ENCODE results near the gene LGALS4. TPM values are rescaled to one million over a fixed set of nuclear protein-coding genes. Genes with fewer than 3 reads are reported as not detected.
"Not testable (repeated sequence)": the region's sequence is repeated elsewhere in the genome, so short reads cannot be mapped to it uniquely, and the experiment has no call there.

Gene LGALS4
- total and polyA plus RNA-seq, 2 experiments from 2014 or later: 0.19 TPM; not detected in 1

DNA sequence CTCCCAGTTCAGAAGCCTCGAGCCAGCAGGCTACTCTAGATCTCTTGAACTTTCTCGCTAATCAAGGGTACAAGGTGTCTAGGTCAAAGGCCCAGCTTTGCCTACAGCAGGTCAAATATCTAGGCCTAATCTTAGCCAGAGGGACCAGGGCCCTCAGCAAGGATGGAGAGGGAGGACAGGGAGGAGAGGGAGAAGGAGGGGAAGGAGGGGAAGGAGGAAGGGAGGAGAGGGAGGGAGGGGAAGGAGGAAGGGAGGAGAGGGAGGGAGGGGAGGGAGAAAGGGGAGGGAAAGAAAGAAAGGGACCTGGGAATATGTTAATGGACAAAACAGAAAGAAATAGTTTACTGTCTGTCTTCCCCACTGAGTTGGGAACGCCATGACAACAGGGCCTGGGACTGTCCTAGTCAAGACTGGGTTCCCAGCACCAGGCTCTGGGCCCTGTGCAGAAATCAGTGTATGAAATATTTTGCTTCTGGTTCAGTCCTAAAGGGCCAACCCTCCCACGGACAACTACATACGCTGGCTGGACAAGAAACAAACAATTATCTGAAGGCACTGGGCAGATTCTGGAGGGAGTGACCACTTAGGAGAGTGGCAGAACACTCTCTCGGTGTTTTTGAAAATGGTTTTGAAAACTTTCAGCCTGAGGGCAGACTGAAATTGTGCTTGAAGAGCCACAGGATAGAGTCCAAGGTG, 14.3 kb upstream of the LGALS4 start:
- H2AFZ ChIP-seq: no peak overlapping the region
- no peak for DNase-seq
- 75 to 84% methylated on average over 6 of the region's 6 CpGs for WGBS, 2 experiments (ENCODE audit: low coverage in 1 of 2, low lambda C conversion rate in 2 of 2, missing lambda C conversion rate in 2 of 2)
- no peak overlapping the region for H3K4me3 ChIP-seq
- no peak for TF ChIP-seq EZH2phosphoT487 (IDR thresholded peaks at IDR 0.05; ENCODE audit: insufficient read depth, low read depth)
- TF ChIP-seq EZH2 (IDR thresholded peaks at IDR 0.05; ENCODE audit: insufficient read depth, poor library complexity, severe bottlenecking): no peak
- H3K27me3 ChIP-seq (replicated peaks; ENCODE audit: insufficient read depth): no peaks in the 10 kb centered on the region
- no peaks in the 10 kb centered on the region for H3K36me3 ChIP-seq (ENCODE audit: low read depth)
- no peaks in the 10 kb centered on the region for H3K9me3 ChIP-seq (ENCODE audit: low read depth)
- no peak overlapping the region for H3K9ac ChIP-seq
- no peaks in the 10 kb centered on the region for H3K9me2 ChIP-seq (ENCODE audit: insufficient read depth)
- H3K79me2 ChIP-seq (ENCODE audit: insufficient read depth): 0 out of 2 replicates have a peak, but pooled peaks cover 6% of the 10 kb centered on the region
- H3K27ac ChIP-seq: no peak overlapping the region
- in situ Hi-C loops (cut with MboI): no loop called here
- peaks cover 20% of the 10 kb centered on the region for H3F3A ChIP-seq (ENCODE audit: insufficient read depth)
- H4K20me1 ChIP-seq (ENCODE audit: insufficient read depth): no peaks in the 10 kb centered on the region
- no peak overlapping the region for H3K4me2 ChIP-seq (ENCODE audit: unreplicated experiment)
- peaks cover 23% of the 10 kb centered on the region for H3K4me1 ChIP-seq (ENCODE audit: insufficient read depth)

- H3K4me3 ChIP-seq; H3K27ac ChIP-seq; H3K9me2 ChIP-seq (ENCODE audit: insufficient read depth); in situ Hi-C loops (cut with MboI); H3K9ac ChIP-seq; DNase-seq; H3K9me3 ChIP-seq (ENCODE audit: low read depth); H4K20me1 ChIP-seq (ENCODE audit: insufficient read depth); H2AFZ ChIP-seq; H3K4me2 ChIP-seq (ENCODE audit: unreplicated experiment); H3K79me2 ChIP-seq (ENCODE audit: insufficient read depth); H3K27me3 ChIP-seq (replicated peaks; ENCODE audit: insufficient read depth); H3K36me3 ChIP-seq (ENCODE audit: low read depth): not testable (repeated sequence)
- H3F3A ChIP-seq (ENCODE audit: insufficient read depth): peaks cover 16% of the 10 kb centered on the region
- WGBS, 2 experiments (ENCODE audit: low coverage in 1 of 2, low lambda C conversion rate in 2 of 2, missing lambda C conversion rate in 2 of 2): 80 to 81% methylated on average over 7 of the region's 7 CpGs
- H3K4me1 ChIP-seq (ENCODE audit: insufficient read depth): peaks cover 21% of the 10 kb centered on the region
Observed at GRCh38 chr19:38825936-38826335, 13.2 kb upstream of the LGALS4 start.

- H3K27ac ChIP-seq; H3K36me3 ChIP-seq (ENCODE audit: low read depth); H3K4me2 ChIP-seq (ENCODE audit: unreplicated experiment); H3K9me2 ChIP-seq (ENCODE audit: insufficient read depth); H3K9ac ChIP-seq; H3K27me3 ChIP-seq (replicated peaks; ENCODE audit: insufficient read depth); H2AFZ ChIP-seq; H3K4me1 ChIP-seq (ENCODE audit: insufficient read depth); DNase-seq; H3K79me2 ChIP-seq (ENCODE audit: insufficient read depth); H3K9me3 ChIP-seq (ENCODE audit: low read depth); in situ Hi-C loops (cut with MboI); H3K4me3 ChIP-seq; H4K20me1 ChIP-seq (ENCODE audit: insufficient read depth); H3F3A ChIP-seq (ENCODE audit: insufficient read depth): not testable (repeated sequence)
- WGBS, 2 experiments (ENCODE audit: low coverage in 1 of 2, low lambda C conversion rate in 2 of 2, missing lambda C conversion rate in 2 of 2): 91 to 94% methylated on average over 10 to 29 of the region's 29 CpGs
Observed at GRCh38 chr19:38821230-38821825, 8.6 kb upstream of the LGALS4 start.

DNA sequence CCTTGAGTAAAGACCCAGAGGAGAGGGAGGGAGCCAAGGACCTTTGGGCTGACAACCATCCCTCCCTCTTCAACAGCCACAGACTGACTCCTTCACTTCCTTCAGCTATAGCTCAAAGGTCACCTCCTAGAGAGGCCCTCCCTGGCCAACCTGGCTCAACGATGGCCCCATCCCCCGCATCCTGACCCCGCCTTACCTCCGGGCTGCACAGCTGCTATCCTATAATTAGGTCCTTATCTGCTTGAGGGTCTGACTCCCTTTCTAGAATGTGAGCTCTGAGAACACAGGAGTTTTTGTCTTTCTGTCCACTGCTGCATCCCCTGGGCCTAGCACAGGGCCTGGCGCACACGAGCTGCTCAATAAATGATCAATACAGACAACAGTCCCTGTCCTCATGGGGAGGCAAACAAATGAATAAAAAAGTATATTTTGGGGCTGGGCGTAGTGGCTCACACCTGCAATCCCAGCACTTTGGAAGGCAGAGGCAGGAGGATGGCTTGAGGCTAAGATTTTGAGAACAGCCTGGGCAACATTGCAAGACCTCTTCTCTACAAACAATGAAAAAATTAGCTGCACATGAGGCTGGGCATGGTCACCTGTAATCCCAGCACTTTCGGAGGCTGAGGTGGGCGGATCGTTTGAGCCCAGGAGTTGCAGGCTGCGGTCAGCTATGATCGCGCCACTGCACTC, 6.6 kb upstream of the LGALS4 start:
- no peaks in the 10 kb centered on the region for H3K79me2 ChIP-seq (ENCODE audit: insufficient read depth)
- no peak for TF ChIP-seq EZH2 (IDR thresholded peaks at IDR 0.05; ENCODE audit: insufficient read depth, poor library complexity, severe bottlenecking)
- TF ChIP-seq EZH2phosphoT487 (IDR thresholded peaks at IDR 0.05; ENCODE audit: insufficient read depth, low read depth): no peak
- H3F3A ChIP-seq (ENCODE audit: insufficient read depth): no peaks in the 10 kb centered on the region
- no peak overlapping the region for H3K4me2 ChIP-seq (ENCODE audit: unreplicated experiment)
- no peak overlapping the region for H3K27ac ChIP-seq
- WGBS, 2 experiments (ENCODE audit: low coverage in 1 of 2, low lambda C conversion rate in 2 of 2, missing lambda C conversion rate in 2 of 2): 86 to 93% methylated on average over 13 of the region's 13 CpGs
- H3K4me1 ChIP-seq (ENCODE audit: insufficient read depth): no peaks in the 10 kb centered on the region
- H3K36me3 ChIP-seq (ENCODE audit: low read depth): no peaks in the 10 kb centered on the region; the same call in 1 of the 2 replicates
- H3K9ac ChIP-seq: no peak overlapping the region
- no peak for DNase-seq
- H3K9me2 ChIP-seq (ENCODE audit: insufficient read depth): no peaks in the 10 kb centered on the region
- H3K9me3 ChIP-seq (ENCODE audit: low read depth): no peaks in the 10 kb centered on the region
- no peak overlapping the region for H2AFZ ChIP-seq
- in situ Hi-C loops (cut with MboI): no loop called here
- no peaks in the 10 kb centered on the region for H4K20me1 ChIP-seq (ENCODE audit: insufficient read depth)
- H3K27me3 ChIP-seq (replicated peaks; ENCODE audit: insufficient read depth): no peaks in the 10 kb centered on the region
- H3K4me3 ChIP-seq: no peak overlapping the region
